Measurements from ENCODE around the gene AFF3. TPM values are rescaled to one million over a fixed set of nuclear protein-coding genes. Genes with fewer than 3 reads are reported as not detected.

Gene AFF3
- total RNA-seq, 1 experiment from 2014 or later: 0.22 TPM

DNA sequence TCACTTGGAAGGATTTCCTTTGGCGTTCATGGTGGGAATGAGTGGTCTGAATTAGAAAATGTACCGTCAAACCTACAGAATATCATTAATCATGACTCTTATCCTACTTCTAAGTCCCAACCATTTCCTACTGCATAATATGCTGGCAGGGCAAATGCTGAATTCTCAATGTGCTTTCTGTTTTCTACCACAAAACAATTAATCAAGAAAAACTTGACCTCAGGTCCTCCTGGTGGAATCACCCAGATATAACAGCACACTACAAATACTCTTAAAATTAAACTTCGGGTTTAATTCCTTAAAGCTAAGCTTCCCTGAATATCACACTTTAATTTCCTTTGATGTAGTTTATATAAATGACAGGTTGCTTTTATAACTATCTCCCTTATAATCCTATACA lies 301.6 kb downstream of the AFF3 start:
- Histone ChIP-seq H2BK12ac (ENCODE audit: insufficient read length, low read depth, low read length) (no peak overlapping the region), H2AFZ (ENCODE audit: low read length) (no peak overlapping the region), H2BK5ac (ENCODE audit: insufficient read length, low read length) (no peak overlapping the region), H2AK5ac (ENCODE audit: insufficient read length, low read length) (no peak overlapping the region), H3K9me3 (ENCODE audit: control insufficient read depth, low read depth, low read length) (no peaks in the 10 kb centered on the region), H3T11ph (ENCODE audit: low read length) (no peak overlapping the region), H4K5ac (ENCODE audit: insufficient read length, low read depth, low read length) (no peak overlapping the region), H3K4me2 (ENCODE audit: insufficient read depth, insufficient read length, low read length) (no peak overlapping the region), H3K27ac (ENCODE audit: insufficient read length, low read depth, low read length) (no peak overlapping the region), H3K23me2 (ENCODE audit: insufficient read length, low read depth, low read length, poor library complexity, severe bottlenecking) (no peaks in the 10 kb centered on the region), H4K8ac (replicated peaks; ENCODE audit: insufficient read length, low read depth, low read length) (no peak overlapping the region), H3K27me3 (ENCODE audit: insufficient read depth, low read length) (no peaks in the 10 kb centered on the region), H2BK20ac (ENCODE audit: low read depth, low read length, poor library complexity, severe bottlenecking) (no peak overlapping the region), H3K14ac (ENCODE audit: insufficient read depth, low read length) (no peak overlapping the region), H2BK15ac (ENCODE audit: low read depth, low read length) (no peak overlapping the region), H2BK120ac (ENCODE audit: low read depth, low read length, poor library complexity, severe bottlenecking) (no peak overlapping the region), H3K18ac (ENCODE audit: insufficient read length, low read depth, low read length) (no peak overlapping the region), H3K23ac (ENCODE audit: insufficient read length, low read depth, low read length) (no peak overlapping the region), H4K91ac (ENCODE audit: insufficient read length, low read depth, low read length) (no peak overlapping the region), H4K20me1 (ENCODE audit: control insufficient read depth, insufficient read depth, insufficient read length) (no peaks in the 10 kb centered on the region), H3K56ac (ENCODE audit: insufficient read length, low read depth, low read length) (no peak overlapping the region), H3K4ac (ENCODE audit: low read depth, low read length) (no peak overlapping the region), H3K4me1 (ENCODE audit: insufficient read depth, low read length) (no peaks in the 10 kb centered on the region), H3K79me2 (ENCODE audit: insufficient read depth, low read length) (no peaks in the 10 kb centered on the region), H3K79me1 (ENCODE audit: insufficient read depth, low read depth, low read length, poor library complexity, severe bottlenecking) (no peaks in the 10 kb centered on the region), H3K9ac (ENCODE audit: extremely low read depth, insufficient read length, low read length) (no peak overlapping the region)
- Mint-ChIP-seq H3K36me3 (ENCODE audit: insufficient read depth in 1 of 3, low read depth in 3 of 3) (no peaks in the 10 kb centered on the region), H3K27me3 (ENCODE audit: low read depth) (peaks cover 8% of the 10 kb centered on the region), H3K9me3 (no peaks in the 10 kb centered on the region), H3K4me1 (no peaks in the 10 kb centered on the region), H3K4me3 (no peak overlapping the region), H3K27ac (no peak overlapping the region)
- TF ChIP-seq, protein P1, sequence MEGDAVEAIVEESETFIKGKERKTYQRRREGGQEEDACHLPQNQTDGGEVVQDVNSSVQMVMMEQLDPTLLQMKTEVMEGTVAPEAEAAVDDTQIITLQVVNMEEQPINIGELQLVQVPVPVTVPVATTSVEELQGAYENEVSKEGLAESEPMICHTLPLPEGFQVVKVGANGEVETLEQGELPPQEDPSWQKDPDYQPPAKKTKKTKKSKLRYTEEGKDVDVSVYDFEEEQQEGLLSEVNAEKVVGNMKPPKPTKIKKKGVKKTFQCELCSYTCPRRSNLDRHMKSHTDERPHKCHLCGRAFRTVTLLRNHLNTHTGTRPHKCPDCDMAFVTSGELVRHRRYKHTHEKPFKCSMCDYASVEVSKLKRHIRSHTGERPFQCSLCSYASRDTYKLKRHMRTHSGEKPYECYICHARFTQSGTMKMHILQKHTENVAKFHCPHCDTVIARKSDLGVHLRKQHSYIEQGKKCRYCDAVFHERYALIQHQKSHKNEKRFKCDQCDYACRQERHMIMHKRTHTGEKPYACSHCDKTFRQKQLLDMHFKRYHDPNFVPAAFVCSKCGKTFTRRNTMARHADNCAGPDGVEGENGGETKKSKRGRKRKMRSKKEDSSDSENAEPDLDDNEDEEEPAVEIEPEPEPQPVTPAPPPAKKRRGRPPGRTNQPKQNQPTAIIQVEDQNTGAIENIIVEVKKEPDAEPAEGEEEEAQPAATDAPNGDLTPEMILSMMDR (conservative IDR thresholded peaks at IDR 0.05): peak; percentile 33; the same call in 1 of the 3 replicates
- no CpG with 5 or more reads among the region's 3 CpGs for WGBS (ENCODE audit: extremely low coverage, insufficient read length, low lambda C conversion rate)
- no peak for DNase-seq
